Stromal cell of bone marrow (primary cell): ENCODE results near the gene HDDC3.

ENCODE experiments used
- DNase-seq: peaks from one replicate; pipeline ENCODE4 v3.0.0-alpha.2; 2012; ENCODE audit warnings: low read depth

HDDC3 gene

GRCh38 chr15:90953947-90954711, 21.8 kb upstream of the HDDC3 start:
- no peak for DNase-seq

DNA sequence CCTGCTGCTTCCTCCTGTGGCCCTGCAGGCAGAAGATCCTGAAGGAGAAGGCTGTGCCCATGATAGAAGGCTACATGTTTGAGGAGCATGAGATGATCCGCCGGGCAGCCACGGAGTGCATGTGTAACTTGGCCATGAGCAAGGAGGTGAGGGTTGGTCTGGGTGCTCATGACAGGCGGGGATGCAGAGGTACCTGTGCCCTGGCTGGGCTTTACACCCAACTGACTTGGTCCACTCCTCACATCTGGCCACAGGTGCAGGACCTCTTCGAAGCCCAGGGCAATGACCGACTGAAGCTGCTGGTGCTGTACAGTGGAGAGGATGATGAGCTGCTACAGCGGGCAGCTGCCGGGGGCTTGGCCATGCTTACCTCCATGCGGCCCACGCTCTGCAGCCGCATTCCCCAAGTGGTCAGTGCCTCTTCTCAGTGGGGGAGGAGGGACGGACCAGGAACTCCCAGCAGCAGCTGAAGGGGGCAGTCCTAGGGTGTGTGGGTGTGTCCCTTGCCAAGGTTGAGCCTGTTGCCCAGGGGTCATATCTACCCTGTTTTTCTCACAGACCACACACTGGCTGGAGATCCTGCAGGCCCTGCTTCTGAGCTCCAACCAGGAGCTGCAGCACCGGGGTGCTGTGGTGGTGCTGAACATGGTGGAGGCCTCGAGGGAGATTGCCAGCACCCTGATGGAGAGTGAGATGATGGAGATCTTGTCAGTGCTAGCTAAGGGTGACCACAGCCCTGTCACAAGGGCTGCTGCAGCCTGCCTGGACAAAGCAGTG, 20.7 kb upstream of the HDDC3 start:
- DNase-seq: no peak

GRCh38 chr15:90950676-90951075, 18.3 kb upstream of the HDDC3 start:
- DNase-seq: no peak

GRCh38 chr15:90949979-90950675, 17.8 kb upstream of the HDDC3 start:
- DNase-seq: no peak

GRCh38 chr15:90948506-90948905, 16.2 kb upstream of the HDDC3 start:
- no peak for DNase-seq

DNA sequence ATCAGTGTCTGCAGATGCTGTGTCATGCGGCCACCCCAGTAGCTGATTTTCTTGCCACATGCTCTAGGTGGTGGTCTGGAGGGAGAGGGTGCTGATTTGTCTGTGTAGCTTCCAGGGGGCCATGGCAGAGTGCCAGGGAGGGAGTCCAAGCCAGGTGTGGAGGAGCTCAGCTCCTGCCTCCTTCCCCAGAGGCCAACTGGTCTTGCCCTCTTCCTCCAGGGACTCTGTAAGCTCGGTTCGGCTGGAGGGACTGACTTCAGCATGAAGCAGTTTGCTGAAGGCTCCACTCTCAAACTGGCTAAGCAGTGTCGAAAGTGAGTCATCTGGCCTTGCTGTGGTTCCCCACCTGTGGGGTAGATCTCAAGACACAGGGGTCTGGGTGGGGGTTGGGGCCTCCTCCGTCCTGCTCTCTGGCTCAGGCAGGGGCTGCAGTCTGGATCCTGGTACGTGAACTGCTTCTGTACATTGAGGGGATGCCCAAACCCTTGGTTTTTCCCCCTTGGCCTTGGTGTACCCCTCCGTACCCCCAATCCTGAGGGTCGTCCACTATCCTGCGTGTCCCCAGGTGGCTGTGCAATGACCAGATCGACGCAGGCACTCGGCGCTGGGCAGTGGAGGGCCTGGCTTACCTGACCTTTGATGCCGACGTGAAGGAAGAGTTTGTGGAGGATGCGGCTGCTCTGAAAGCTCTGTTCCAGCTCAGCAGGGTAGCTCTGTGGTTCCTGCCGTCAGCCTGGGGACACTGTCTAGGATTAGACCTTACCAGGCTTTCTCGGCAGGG, 15.4 kb upstream of the HDDC3 start:
- DNase-seq: no peak

GRCh38 chr15:90946941-90947576, 14.7 kb upstream of the HDDC3 start:
- no peak for DNase-seq

GRCh38 chr15:90946538-90946937, 14.2 kb upstream of the HDDC3 start:
- DNase-seq: no peak

GRCh38 chr15:90945091-90945490, 12.7 kb upstream of the HDDC3 start:
- no peak for DNase-seq

GRCh38 chr15:90942354-90943120, 10.2 kb upstream of the HDDC3 start:
- no peak for DNase-seq

- no peak for DNase-seq
Measured at GRCh38 chr15:90941038-90941437, 8.7 kb upstream of the HDDC3 start.

DNA sequence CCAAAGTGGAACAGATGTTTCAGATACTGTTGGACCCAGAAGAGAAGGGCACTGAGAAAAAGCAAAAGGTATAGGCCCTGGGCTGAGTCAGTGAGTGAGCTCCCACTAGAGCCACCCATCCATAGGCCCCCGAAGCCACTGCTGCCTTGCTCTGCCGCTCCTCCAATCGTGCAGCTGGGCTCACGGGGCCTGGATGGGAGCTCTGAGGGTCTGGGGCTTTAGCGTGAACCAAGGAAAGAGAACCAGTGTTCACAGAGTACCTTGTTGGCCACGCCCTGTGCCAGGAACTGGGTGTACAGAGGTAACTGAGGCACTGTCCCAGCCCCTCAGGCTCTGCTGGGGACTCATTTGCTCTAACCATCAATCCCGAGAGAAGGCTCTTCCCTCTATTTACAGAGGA, 7.4 kb upstream of the HDDC3 start:
- no peak for DNase-seq

GRCh38 chr15:90938261-90938660, 5.9 kb upstream of the HDDC3 start:
- no peak for DNase-seq

DNA sequence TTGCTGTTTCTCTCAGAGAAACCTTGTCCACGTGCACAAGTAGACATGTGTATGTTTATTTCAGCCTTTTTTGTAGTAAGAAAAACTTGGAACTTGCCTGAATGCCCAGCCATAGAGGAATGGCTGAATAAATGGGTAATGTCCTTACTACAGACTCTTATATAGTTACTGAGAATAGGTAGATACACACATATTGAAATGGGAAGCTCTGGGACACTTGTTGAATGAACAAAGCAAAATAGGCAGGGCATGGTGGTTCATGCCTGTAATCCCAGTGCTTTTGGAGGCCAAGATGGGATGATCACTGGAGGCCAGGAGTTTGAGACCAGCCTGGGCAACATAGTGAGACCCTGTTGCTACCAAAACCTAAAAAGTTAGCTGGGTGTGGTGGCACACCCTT, 4.5 kb upstream of the HDDC3 start:
- no peak for DNase-seq

- peak; percentile 79 for DNase-seq
Measured at GRCh38 chr15:90934949-90935751, 2.8 kb upstream of the HDDC3 start, which contains the start of gene UNC45A. Gene UNC45A, plus strand, starts transcription at chr15:90935285. Its CDS starts 40 bp downstream, at chr15:90935325.

- DNase-seq: peak; percentile 63
Measured at GRCh38 chr15:90934256-90934948, 2.1 kb upstream of the HDDC3 start.

GRCh38 chr15:90933301-90933700, 952 bp upstream of the HDDC3 start:
- no peak for DNase-seq

GRCh38 chr15:90932660-90932991, 277 bp upstream of the HDDC3 start:
- DNase-seq: no peak

GRCh38 chr15:90931575-90931827, 848 bp downstream of the HDDC3 start:
- no peak for DNase-seq
